B cell (primary cell): ENCODE data around the gene TSC22D1.

Experiments
- CTCF ChIP-seq: fragments of 200-600 bp; IDR thresholded peaks from one replicate; pipeline ENCODE4 v1.8.0; 2022; ENCODE audit warnings: antibody characterized with exemption, mild to moderate bottlenecking
- EZH2 ChIP-seq: IDR thresholded peaks from 2 replicates; pipeline ENCODE4 v1.6.1; 2012; ENCODE audit warnings: borderline replicate concordance, low read depth, mild to moderate bottlenecking, moderate library complexity, low read length; ENCODE audit not compliant: insufficient read depth, poor library complexity, severe bottlenecking

- no peak for TF ChIP-seq CTCF
- TF ChIP-seq EZH2: no peak
These were observed 136.0 kb downstream of the TSC22D1 start for GRCh38 chr13:44440046-44440608.
